GM23338 (cell line): ENCODE measurements around the gene ARHGEF11. TPM values are rescaled to one million over a fixed set of nuclear protein-coding genes. Genes with fewer than 3 reads are reported as not detected.

ENCODE experiments used
- ATAC-seq: fragments of 200-7000 bp; cut with Tn5 transposase; 3 replicates; pipeline ENCODE4 v1.9.1; 2020
- DNase-seq: peaks from one replicate; pipeline ENCODE4 v3.0.0-alpha.2; 2015; ENCODE audit warnings: low spot score
- H2AFZ ChIP-seq: fragments of 200-600 bp; sonication (generic); 2 replicates; pipeline ENCODE4 v1.8.0; 2016; ENCODE audit warnings: antibody characterized with exemption, mild to moderate bottlenecking, moderate library complexity
- H3F3A ChIP-seq: fragments of 200-600 bp; sonication (generic); replicated peaks from 2 replicates; pipeline ENCODE4 v1.8.0; 2017; ENCODE audit warnings: antibody characterized with exemption, mixed run types, low read depth
- H3K27ac ChIP-seq: fragments of 200-600 bp; sonication (generic); 2 replicates; pipeline ENCODE4 v1.6.1; 2016; ENCODE audit warnings: low read depth
- H3K27me3 ChIP-seq: fragments of 200-600 bp; sonication (generic); 2 replicates; pipeline ENCODE4 v1.8.0; 2016; ENCODE audit warnings: mild to moderate bottlenecking, mixed run types, moderate library complexity; ENCODE audit not compliant: insufficient read depth
- H3K36me3 ChIP-seq: fragments of 200-600 bp; sonication (generic); 2 replicates; pipeline ENCODE4 v1.8.0; 2016; ENCODE audit warnings: mild to moderate bottlenecking; ENCODE audit not compliant: insufficient read depth
- H3K4me1 ChIP-seq: fragments of 200-600 bp; sonication (generic); 2 replicates; pipeline ENCODE4 v1.8.0; 2016; ENCODE audit warnings: mild to moderate bottlenecking, moderate library complexity; ENCODE audit not compliant: insufficient read depth
- H3K4me2 ChIP-seq: fragments of 200-600 bp; sonication (generic); 2 replicates; pipeline ENCODE4 v1.7.1; 2017; ENCODE audit warnings: mixed run types
- H3K4me3 ChIP-seq: fragments of 200-600 bp; sonication (generic); 2 replicates; pipeline ENCODE4 v1.6.1; 2016; ENCODE audit warnings: mixed run types
- H3K79me2 ChIP-seq: fragments of 200-600 bp; sonication (generic); replicated peaks from 2 replicates; pipeline ENCODE4 v1.8.0; 2017; ENCODE audit warnings: mild to moderate bottlenecking; ENCODE audit not compliant: insufficient read depth
- H3K9me2 ChIP-seq: fragments of 200-600 bp; sonication (generic); 2 replicates; pipeline ENCODE4 v1.8.0; 2017; ENCODE audit not compliant: insufficient read depth
- H4K20me1 ChIP-seq: fragments of 200-600 bp; sonication (generic); replicated peaks from 2 replicates; pipeline ENCODE4 v1.8.0; 2017; ENCODE audit warnings: mild to moderate bottlenecking; ENCODE audit not compliant: insufficient read depth
- H3K27ac Mint-ChIP-seq: 2 replicates; pipeline ENCODE4 v1.8.0; 2020; ENCODE audit warnings: inconsistent platforms, mild to moderate bottlenecking, moderate library complexity, mixed read lengths
- H3K27me3 Mint-ChIP-seq: 3 replicates; pipeline ENCODE4 v1.8.0; 2022; ENCODE audit warnings: low read depth, mild to moderate bottlenecking, moderate library complexity, mixed read lengths, inconsistent platforms; ENCODE audit not compliant: insufficient read depth, poor library complexity
- H3K36me3 Mint-ChIP-seq: 3 replicates; pipeline ENCODE4 v1.8.0; 2021; ENCODE audit warnings: low read depth, mild to moderate bottlenecking, inconsistent platforms, moderate library complexity, mixed read lengths
- H3K4me1 Mint-ChIP-seq: 3 replicates; pipeline ENCODE4 v1.8.0; 2020; ENCODE audit warnings: mild to moderate bottlenecking, inconsistent platforms, mixed read lengths
- H3K4me3 Mint-ChIP-seq: 3 replicates; pipeline ENCODE4 v1.8.0; 2021; ENCODE audit warnings: moderate library complexity, mild to moderate bottlenecking, inconsistent platforms, mixed read lengths
- H3K9me3 Mint-ChIP-seq: 3 replicates; pipeline ENCODE4 v1.8.0; 2020; ENCODE audit warnings: moderate library complexity, mild to moderate bottlenecking, inconsistent platforms, mixed read lengths
- ZNF331 ChIP-seq: fragments of 250-450 bp; sonication (Bioruptor Pico); IDR thresholded peaks from 2 replicates; pipeline ENCODE4 v1.5.0; 2020; ENCODE audit warnings: low read depth, mild to moderate bottlenecking, moderate library complexity
- polyA plus RNA-seq: library from polyadenylated mRNA; unstranded; fragments of >200 nt; fragmentation: Nextera tagmentation; extraction: Ambion mirVana; gene quantifications from 2 replicates; pipeline ENCODE4 v1.2.1, GENCODE V29; 2016
- total RNA-seq: library from RNA; depleted of rRNA; stranded (reverse); fragments of >200 nt; shearing (Covaris generic); gene quantifications from 2 replicates; pipeline ENCODE4 v1.2.3, GENCODE V29; 2014
- TF ChIP-seq, protein P1 (sequence below): fragments of 250-450 bp; sonication (Bioruptor Pico); IDR thresholded peaks from 2 replicates; pipeline ENCODE4 v1.5.0; 2020; ENCODE audit warnings: mild to moderate bottlenecking, moderate library complexity

ARHGEF11 gene
- total and polyA plus RNA-seq, 2 experiments from 2014 or later = 12.3 to 33.7 TPM

- DNase-seq (no peak), ATAC-seq (no peak)
- peaks cover 4% of the 10 kb centered on the region; the same call in 1 of the 2 replicates for H3F3A ChIP-seq
- peaks cover 50% of the 10 kb centered on the region for H3K4me1 Mint-ChIP-seq
- peak overlapping the region; percentile 66 for H3K4me3 ChIP-seq
- H3K9me3 Mint-ChIP-seq = no peaks in the 10 kb centered on the region
- peaks cover 3% of the 10 kb centered on the region; the same call in 2 of the 3 replicates for H3K36me3 Mint-ChIP-seq
- peaks cover 28% of the 10 kb centered on the region; the same call in 1 of the 2 replicates for H4K20me1 ChIP-seq
- no peaks in the 10 kb centered on the region for H3K36me3 ChIP-seq
- no peak for TF ChIP-seq ZNF331 (CRISPR knock-in tag)
- no peak overlapping the region for H3K27ac ChIP-seq
- peaks cover 35% of the 10 kb centered on the region for H3K4me1 ChIP-seq
- H3K4me2 ChIP-seq = peak overlapping the region; percentile 75
- peaks cover 13% of the 10 kb centered on the region for H3K27me3 Mint-ChIP-seq
- no peaks in the 10 kb centered on the region for H3K9me2 ChIP-seq
- H3K4me3 Mint-ChIP-seq = peak overlapping the region; percentile 94
- peaks cover 74% of the 10 kb centered on the region for H3K79me2 ChIP-seq
- H3K27me3 ChIP-seq = no peaks in the 10 kb centered on the region
- H2AFZ ChIP-seq = no peak overlapping the region
- H3K27ac Mint-ChIP-seq = no peak overlapping the region
Observed at GRCh38 chr1:157042846-157043245, 2.7 kb downstream of the ARHGEF11 start.

GRCh38 chr1:157040802-157041201, 4.7 kb downstream of the ARHGEF11 start:
- peaks cover 92% of the 10 kb centered on the region for H3K79me2 ChIP-seq
- Mint-ChIP-seq H3K27ac (no peak overlapping the region), H3K27me3 (peaks cover 3% of the 10 kb centered on the region), H3K4me3 (no peak overlapping the region), H3K36me3 (peaks cover 3% of the 10 kb centered on the region; the same call in 1 of the 3 replicates), H3K9me3 (no peaks in the 10 kb centered on the region; the same call in 2 of the 3 replicates), H3K4me1 (peaks cover 42% of the 10 kb centered on the region)
- ATAC-seq (no peak), DNase-seq (no peak)
- peaks cover 31% of the 10 kb centered on the region for H4K20me1 ChIP-seq
- peaks cover 28% of the 10 kb centered on the region for H3K4me1 ChIP-seq
- TF ChIP-seq, protein P1, sequence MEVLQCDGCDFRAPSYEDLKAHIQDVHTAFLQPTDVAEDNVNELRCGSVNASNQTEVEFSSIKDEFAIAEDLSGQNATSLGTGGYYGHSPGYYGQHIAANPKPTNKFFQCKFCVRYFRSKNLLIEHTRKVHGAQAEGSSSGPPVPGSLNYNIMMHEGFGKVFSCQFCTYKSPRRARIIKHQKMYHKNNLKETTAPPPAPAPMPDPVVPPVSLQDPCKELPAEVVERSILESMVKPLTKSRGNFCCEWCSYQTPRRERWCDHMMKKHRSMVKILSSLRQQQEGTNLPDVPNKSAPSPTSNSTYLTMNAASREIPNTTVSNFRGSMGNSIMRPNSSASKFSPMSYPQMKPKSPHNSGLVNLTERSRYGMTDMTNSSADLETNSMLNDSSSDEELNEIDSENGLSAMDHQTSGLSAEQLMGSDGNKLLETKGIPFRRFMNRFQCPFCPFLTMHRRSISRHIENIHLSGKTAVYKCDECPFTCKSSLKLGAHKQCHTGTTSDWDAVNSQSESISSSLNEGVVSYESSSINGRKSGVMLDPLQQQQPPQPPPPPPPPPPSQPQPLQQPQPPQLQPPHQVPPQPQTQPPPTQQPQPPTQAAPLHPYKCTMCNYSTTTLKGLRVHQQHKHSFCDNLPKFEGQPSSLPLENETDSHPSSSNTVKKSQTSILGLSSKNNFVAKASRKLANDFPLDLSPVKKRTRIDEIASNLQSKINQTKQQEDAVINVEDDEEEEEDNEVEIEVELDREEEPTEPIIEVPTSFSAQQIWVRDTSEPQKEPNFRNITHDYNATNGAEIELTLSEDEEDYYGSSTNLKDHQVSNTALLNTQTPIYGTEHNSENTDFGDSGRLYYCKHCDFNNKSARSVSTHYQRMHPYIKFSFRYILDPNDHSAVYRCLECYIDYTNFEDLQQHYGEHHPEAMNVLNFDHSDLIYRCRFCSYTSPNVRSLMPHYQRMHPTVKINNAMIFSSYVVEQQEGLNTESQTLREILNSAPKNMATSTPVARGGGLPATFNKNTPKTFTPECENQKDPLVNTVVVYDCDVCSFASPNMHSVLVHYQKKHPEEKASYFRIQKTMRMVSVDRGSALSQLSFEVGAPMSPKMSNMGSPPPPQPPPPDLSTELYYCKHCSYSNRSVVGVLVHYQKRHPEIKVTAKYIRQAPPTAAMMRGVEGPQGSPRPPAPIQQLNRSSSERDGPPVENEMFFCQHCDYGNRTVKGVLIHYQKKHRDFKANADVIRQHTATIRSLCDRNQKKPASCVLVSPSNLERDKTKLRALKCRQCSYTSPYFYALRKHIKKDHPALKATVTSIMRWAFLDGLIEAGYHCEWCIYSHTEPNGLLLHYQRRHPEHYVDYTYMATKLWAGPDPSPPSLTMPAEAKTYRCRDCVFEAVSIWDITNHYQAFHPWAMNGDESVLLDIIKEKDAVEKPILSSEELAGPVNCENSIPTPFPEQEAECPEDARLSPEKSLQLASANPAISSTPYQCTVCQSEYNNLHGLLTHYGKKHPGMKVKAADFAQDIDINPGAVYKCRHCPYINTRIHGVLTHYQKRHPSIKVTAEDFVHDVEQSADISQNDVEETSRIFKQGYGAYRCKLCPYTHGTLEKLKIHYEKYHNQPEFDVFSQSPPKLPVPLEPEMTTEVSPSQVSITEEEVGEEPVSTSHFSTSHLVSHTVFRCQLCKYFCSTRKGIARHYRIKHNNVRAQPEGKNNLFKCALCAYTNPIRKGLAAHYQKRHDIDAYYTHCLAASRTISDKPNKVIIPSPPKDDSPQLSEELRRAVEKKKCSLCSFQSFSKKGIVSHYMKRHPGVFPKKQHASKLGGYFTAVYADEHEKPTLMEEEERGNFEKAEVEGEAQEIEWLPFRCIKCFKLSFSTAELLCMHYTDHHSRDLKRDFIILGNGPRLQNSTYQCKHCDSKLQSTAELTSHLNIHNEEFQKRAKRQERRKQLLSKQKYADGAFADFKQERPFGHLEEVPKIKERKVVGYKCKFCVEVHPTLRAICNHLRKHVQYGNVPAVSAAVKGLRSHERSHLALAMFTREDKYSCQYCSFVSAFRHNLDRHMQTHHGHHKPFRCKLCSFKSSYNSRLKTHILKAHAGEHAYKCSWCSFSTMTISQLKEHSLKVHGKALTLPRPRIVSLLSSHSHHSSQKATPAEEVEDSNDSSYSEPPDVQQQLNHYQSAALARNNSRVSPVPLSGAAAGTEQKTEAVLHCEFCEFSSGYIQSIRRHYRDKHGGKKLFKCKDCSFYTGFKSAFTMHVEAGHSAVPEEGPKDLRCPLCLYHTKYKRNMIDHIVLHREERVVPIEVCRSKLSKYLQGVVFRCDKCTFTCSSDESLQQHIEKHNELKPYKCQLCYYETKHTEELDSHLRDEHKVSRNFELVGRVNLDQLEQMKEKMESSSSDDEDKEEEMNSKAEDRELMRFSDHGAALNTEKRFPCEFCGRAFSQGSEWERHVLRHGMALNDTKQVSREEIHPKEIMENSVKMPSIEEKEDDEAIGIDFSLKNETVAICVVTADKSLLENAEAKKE (CRISPR knock-in tag) = no peak
- no peak overlapping the region for H3K4me2 ChIP-seq
- H3K9me2 ChIP-seq = no peaks in the 10 kb centered on the region
- no peaks in the 10 kb centered on the region for H3K27me3 ChIP-seq
- H3F3A ChIP-seq = no peaks in the 10 kb centered on the region
- no peak overlapping the region for H3K4me3 ChIP-seq
- H2AFZ ChIP-seq = no peak overlapping the region
- no peak overlapping the region for H3K27ac ChIP-seq
- H3K36me3 ChIP-seq = no peaks in the 10 kb centered on the region
